Islet of Langerhans (tissue), 1 donor: Measurements from ENCODE around the gene NFAT5.
"Not testable (repeated sequence)": the region's sequence is repeated elsewhere in the genome, so short reads cannot be mapped to it uniquely, and the experiment has no call there.

Source experiments
- FAIRE-seq: peaks from one replicate; lab custom pipeline; 2011; peaks lifted over from hg19 to GRCh38; lab: Jason Lieb, UNC

Gene NFAT5

DNA sequence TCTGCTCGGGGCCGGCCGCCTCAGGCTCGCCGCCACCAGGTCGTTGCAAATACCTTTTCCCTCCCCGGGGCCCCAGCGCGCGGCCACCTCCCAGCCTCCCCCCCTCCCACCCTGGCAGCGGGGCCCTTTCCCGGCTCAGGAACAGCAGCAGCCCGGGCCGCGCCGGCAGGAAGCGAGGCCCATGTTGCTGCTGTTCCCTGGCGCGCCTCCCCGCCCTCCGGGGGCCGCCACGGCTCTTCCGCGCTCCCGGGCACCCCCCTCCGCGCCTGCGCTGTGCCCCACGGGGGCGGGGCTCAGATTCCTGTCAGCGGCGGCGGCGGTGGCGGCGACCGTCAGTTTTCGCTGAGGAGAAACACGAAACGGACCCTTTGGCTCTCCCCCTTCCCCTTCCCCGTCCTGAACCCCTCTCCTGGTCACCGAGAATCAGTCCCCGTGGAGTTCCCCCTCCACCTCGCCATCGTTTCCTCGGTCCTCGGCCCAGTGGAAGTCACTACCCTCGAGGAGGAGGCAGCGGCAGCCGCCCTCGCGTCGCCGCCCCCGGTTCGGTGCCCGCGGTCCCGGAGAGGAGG lies at the start of gene NFAT5:
TSS of gene NFAT5 (plus strand) at position 296 of the 569 bp plus-strand sequence. CDS start 336 bp downstream, outside the sequence.
- FAIRE-seq, result no peak

- FAIRE-seq, result not testable (repeated sequence)
Observed at GRCh38 chr16:69517914-69518313, 47.9 kb upstream of the NFAT5 start.

GRCh38 chr16:69520413-69520799 lies 45.4 kb upstream of the NFAT5 start:
- no peak for FAIRE-seq

DNA sequence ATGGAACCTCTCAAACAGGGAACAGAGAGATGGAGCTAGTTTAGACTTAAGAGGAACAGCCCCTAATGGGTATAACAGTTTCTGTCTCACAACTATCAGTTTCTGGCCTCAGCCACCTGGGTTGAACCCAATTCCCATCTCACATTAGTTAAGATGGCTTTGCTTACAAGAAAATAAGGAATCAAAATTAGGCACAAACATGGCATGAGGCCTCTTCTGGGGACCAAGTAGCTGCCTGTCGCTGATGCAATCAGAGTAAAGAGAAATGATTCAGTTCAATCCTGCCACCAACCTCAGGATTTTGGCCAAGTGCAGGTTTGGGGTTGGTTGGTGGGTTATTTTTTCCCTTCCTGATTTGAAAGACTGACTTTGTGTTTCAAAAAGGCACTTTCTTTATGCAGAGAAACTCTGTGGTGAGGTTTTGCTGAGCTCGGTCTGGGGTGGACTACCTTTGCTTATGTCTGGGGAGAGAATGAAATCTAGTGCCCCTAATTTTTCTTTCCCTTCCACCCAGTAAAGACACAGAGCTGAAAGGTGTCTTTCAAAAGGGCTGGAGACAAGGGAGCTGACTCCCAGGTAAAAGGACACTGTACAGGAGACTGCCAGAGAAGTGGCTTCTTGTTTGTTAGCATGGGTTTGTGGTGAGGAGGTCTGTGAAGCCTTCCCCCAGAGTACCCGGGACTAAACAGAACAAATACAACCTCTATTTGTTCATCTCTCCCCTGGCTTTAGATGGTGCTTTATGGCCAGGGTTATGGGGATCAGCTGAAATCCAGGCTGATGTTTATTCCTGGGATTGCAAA lies 44.8 kb upstream of the NFAT5 start:
- no peak for FAIRE-seq

DNA sequence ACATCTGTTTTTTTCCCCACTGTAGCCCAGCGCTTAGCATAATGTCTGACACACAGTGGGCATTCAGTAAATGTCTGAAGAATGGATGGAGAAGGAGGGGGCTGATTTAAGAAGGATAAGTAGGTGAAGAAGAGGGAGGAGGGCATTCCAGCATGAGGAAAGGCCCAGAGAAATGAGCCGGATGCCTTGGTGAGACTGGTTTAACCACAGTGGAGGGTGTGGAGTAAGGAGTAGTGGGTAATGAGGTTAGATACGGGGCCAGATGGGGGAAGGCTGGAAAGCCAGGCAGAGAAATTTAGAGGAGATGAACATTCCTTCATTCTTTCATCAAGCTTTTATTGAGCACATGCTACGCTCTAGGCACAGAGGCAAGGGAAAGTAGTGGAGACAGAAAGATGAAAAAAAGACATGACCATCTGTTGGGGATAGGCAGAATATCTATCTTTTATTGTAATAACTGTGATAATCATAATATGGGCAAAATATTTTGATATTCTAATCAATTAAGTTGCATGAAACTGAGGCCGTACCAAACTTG lies 43.7 kb upstream of the NFAT5 start:
- no peak for FAIRE-seq

DNA sequence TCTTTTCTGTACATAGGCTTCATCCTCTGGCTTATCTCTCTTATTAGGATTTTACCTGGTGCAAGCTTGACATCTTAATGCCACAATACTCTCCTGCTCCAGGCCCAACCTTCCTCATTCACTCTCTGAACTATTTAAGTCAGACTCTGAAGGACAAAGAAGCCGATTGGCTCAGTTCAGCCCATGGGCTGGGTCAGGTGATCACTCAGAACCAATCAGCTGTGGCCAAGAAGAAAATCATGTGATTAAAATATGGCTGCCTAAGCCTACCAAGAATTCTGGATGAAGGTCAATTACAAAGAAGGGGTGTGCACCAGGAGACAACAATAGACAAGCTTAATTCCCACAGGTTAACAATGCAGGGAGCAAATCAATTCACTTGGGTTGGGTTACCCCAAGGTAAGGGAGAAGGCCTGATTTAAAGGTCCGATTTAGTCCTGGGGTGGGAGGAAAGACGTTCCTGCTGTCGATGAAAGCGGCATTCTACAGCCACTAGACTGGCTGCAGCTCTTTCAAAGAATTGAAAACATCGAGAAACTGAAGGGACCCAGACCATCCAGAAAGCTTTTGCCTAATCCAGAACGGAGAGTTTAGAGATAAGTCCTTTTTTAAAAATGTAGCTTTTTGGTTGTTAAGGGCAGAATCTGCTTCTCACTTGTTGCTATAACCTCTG lies 42.9 kb upstream of the NFAT5 start:
- no peak for FAIRE-seq

DNA sequence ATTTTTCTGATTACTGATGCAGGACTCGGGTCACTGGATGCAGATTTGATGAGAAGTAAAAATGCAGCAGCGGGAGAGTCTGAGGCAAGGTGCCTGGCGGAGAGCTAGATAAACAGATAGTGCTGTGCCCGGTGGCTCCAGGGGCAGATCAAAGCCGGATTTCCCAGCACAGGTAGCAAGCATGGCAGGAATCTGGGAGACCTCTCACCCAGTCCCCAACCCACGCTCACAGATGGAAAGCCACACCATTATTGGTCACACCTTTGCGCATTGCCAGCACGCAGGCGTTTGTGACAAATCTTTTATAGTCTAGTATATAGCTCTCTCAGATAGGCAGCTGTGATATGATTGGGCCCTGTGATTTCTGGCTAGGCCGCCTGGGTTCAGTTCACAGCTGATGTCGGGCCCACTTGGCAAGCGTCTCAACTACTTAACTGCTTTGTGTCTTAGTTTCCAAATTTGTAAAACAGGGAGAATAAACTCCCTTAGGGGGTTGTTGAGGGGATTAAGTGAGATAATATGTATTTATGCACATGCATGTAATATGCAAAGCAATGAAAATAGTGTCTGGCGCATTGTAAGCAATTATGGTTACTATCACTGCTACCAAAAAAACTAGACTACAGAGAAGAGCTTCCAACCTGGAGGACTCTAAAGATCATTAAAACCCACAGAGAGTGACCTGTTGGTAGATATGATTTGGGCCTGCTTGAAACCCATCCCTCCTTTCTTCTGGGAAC lies 42.0 kb upstream of the NFAT5 start:
- FAIRE-seq, result no peak

DNA sequence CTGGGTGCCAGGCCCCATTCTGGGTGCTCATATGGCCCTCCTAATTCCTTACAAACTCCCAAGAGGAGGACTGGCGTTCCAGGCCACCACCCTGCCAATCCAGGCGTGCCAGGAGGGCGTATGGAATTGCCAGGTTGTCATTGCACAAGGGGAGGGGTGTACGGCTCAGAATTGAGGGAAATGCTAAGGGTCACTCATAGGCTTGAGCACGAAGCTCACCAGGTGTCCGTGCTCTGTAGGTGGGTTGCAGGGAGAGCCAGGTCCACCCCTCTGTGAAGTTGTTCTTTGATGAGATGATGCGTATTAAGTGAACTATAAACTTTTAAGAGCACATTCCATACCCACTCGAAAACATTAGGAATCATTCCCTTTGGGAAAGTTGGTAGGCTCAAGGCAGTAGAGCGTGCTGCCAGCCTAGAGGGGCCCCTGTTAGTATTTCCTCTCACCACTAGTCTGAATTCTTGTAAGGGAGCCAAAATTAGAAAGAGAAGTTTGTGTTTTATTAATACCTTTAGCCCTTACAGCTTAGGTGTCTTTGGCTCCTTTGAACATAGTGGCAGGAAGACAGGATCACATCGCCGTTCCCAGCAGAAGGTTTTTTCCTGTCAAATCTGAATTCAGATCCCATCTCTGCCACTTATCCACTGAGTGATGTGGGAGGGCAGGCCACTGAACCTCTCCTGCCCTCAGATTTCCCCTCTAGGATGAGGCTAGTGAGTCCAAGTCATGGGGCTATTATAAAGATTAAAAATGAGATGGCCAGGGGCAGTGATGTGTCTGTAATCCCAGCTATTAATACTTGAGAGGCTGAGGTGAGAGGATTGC lies 38.7 kb upstream of the NFAT5 start:
- no peak for FAIRE-seq

- FAIRE-seq, result no peak
Observed at GRCh38 chr16:69531988-69532387, 33.8 kb upstream of the NFAT5 start.

- FAIRE-seq, result no peak
Observed at GRCh38 chr16:69532641-69533455, 32.9 kb upstream of the NFAT5 start.

- no peak for FAIRE-seq
Observed at GRCh38 chr16:69534720-69535119, 31.0 kb upstream of the NFAT5 start.

GRCh38 chr16:69535123-69536050 lies 30.4 kb upstream of the NFAT5 start:
- no peak for FAIRE-seq

- FAIRE-seq, result no peak
Observed at GRCh38 chr16:69537706-69538080, 28.1 kb upstream of the NFAT5 start.

- FAIRE-seq, result no peak
Observed at GRCh38 chr16:69538808-69539207, 27.0 kb upstream of the NFAT5 start.

DNA sequence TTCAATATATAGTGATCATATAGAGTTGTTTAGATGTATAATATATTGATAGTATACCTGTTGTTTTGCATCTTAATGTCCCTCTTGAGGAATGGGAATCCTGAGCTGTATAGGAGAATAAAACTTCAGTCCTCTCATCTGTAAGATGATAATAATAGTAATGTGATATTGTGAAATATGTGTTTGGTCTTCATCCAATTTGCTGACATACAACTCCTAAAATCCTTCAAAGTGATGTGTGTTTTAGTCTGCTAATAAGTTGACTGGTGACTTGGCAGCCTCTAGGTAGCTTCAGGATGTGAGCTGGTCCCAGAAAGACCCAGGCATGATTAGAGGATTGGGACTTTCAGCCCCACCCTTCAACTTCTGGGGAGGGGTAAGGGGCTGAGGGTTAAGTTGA lies 22.8 kb upstream of the NFAT5 start:
- FAIRE-seq, result no peak

DNA sequence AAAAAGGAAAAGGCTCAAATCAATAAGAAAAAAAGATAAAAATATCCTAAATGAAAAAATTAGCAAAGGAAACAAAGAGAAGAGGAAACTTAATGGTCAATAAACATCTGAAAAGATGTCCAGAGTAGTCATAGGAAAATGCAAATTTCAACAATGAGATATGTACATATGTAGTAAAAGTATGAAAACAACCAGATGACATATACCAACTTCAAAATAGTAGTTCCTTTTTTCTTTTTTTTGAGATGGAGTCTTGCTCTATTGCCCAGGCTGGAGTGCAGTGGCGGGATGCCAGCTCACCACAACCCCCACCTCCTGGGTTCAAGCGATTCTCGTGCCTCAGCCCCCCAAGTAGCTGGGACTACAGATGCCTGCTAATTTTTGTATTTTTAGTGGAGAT lies 21.7 kb upstream of the NFAT5 start:
- no peak for FAIRE-seq

DNA sequence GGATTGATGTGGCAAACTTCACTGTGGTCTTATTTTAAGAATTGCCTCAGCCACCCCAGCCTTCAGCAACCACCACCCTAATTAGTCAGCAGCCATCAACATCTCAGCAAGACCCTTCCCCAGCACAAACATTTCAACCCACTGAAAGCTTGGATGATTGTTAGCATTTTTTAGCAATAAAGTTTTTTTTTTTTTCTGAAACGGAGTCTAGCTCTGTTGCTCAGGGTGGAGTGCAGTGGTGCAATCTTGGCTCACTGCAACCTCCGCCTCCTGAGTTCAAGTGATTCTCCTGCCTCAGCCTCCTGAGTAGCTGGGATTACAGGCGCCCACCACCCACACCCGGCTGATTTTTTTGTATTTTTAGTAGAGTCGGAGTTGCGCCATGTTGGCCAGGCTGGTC lies 19.1 kb upstream of the NFAT5 start:
- FAIRE-seq, result not testable (repeated sequence)

DNA sequence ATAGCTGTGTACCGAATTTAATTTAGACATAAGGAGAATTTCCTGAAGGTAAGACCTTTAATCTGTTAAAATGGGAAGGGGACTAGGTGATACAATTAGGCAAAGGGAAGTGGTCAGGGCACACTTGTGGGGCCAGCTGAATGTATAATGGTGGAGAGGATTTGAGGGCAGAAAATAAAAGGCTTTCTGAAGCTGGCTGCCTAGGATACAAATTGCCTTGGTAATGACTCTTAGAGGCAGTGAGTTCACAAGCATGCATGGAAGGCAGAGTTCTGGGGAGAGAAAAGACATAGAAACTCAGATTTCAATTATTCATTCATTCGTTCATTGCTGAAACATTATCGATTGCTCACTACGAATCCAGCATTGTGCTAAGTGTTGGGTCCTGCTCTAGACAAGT lies 12.4 kb upstream of the NFAT5 start:
- FAIRE-seq, result no peak

DNA sequence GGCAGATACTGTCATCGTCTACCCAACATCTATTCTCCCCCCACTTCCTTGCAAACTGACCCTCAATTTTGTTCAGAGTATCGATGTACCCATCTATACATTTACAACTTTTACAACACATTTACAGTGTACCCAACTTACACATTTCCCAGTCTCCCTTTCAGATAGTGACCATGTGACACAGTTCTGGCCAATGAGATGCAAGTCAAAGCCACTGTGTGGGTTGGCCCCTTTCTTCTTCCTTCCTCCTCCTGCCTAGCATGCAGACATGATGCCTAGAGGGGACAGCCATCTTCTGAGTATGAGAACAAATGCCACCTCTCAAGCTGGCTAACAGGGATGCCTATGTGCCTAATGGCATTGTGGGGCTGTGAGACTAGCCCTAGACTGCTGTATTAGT lies 11.3 kb upstream of the NFAT5 start:
- no peak for FAIRE-seq

DNA sequence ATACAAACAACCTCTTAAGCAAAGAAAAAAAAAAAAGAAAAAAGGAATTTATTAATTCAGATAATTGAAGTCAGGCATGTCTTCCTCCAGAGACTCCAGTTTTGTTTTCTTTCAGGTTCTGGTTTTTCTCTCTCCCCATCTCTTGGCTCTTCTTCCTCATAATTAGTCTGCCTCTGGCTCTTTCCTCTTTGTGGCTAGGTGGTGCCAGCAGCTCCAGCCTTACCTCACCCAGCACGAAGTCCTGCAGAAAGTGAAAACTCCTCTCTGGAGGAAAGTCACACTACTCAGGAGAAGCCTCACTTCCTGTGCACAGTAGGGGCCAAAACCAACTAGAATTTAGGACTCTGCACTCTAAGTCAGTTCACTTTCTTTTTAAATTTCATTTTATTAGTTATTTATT lies 10.3 kb upstream of the NFAT5 start:
- no peak for FAIRE-seq
